Measurements from ENCODE around the gene CCDC102B.
"Not testable (repeated sequence)": the region's sequence is repeated elsewhere in the genome, so short reads cannot be mapped to it uniquely, and the experiment has no call there.

CCDC102B gene

DNA sequence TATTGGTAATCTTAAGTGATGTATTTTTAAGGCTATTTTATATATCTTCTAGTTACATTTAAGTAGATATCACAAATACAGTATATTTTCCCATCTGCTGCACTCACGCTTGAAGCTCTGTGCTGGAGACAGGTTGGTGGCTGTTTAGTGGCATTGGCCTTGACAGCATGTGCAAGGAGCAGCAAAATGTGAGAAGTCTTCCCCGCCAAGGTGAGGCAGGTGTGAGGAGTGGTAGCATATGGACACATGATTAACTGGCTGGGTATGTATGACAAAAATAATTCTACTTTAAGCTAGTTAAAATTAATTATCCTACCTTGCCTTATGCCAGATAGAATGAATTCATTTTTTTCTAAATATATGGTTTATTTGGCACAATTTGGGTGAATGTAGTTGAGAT is 117.2 kb downstream of the CCDC102B start:
- no peak for DNase-seq

DNA sequence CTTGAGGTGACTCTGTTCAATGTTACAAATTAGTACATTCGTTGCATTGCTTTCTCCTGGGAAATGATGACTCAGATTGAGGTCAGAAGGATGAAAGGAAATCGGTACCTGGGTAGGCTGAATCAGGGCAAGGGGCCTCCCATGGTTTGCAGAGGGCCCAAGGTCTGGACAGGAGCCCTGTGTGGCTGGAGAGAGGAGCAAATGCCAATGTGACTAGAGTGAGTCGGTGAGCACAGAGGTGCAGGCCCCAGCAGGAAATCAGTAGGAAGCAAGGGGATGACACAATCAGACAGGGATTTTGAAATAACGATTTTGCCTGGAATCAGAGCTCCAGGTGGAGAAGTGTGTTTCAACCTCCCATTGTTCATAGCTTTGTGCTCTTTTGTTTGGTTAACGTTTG is 118.9 kb downstream of the CCDC102B start:
- DNase-seq: no peak

DNA sequence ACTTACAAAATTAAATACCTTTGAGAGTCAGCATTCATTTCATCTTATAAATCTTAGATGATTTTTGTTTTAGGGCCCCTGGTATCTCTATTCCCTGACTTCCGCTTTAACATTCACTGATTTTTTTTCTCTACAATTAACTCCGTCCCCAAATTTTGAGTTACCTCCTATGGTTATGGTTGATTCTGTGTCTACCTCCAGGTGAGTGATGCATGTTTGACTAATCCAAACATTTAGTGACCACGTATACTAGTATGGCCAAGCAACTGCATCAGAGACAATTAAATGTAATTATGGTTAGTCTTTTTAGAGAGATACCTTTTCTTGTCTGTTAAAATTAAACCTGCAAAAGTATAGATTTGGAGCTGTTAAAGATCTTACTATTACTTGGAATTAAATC is 120.3 kb downstream of the CCDC102B start:
- no peak for DNase-seq

DNA sequence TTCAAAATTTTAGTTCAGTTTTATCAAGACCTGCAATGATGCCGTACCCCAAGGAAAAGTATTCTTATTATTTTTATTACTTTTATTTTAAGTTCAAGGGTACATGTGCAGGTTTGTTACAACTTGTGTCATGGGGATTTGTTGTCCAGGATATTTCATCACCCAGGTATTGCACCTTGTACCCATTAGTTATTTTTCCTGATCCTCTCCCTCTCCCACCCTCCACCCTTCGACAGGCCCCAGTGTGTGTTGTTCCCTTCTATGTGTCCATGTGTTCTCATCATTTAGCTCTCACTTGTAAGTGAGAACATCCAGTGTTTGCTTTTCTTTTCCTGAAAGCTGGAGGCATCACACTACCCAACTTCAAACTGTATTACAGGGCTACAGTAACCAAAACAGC is 122.0 kb downstream of the CCDC102B start:
- no peak for DNase-seq

DNA sequence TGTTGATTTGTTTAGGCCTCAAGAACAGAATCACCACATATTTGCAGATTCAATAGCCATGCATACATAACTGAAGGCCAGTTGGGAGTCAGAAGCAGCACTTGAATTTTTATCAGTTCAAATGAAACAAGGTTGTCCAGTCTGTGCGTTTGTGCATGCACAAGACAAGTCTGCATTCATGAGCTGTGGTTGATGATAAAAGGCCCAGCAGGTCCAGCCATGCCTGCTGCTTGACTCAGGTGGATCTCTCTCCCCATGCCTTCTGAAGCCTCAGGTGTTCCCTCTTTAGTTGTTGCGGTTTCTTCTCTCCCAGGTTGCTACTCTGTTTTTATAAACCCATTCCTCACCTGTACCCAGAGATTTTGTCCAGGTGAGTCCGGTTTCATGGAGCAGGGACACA is 124.5 kb downstream of the CCDC102B start:
- no peak for DNase-seq

DNA sequence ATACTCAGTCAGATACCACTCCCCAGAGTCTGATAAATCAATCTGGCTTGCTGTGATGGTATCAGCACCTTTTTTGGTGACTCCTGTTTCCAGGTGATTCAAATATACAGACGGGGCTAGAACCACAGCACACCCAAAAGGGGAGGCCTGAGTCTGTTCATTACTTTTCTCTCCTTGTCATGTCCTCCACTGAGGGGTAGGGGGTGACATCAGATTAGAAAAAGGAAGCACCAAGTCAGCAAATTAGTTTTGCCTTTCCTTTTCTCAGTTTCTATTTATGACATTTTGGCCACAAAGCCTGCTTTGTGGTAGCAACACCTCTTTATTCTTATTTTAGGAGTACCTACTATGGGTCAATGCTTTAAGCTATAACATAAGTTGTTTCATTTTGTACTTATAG is 127.4 kb downstream of the CCDC102B start:
- no peak for DNase-seq

DNA sequence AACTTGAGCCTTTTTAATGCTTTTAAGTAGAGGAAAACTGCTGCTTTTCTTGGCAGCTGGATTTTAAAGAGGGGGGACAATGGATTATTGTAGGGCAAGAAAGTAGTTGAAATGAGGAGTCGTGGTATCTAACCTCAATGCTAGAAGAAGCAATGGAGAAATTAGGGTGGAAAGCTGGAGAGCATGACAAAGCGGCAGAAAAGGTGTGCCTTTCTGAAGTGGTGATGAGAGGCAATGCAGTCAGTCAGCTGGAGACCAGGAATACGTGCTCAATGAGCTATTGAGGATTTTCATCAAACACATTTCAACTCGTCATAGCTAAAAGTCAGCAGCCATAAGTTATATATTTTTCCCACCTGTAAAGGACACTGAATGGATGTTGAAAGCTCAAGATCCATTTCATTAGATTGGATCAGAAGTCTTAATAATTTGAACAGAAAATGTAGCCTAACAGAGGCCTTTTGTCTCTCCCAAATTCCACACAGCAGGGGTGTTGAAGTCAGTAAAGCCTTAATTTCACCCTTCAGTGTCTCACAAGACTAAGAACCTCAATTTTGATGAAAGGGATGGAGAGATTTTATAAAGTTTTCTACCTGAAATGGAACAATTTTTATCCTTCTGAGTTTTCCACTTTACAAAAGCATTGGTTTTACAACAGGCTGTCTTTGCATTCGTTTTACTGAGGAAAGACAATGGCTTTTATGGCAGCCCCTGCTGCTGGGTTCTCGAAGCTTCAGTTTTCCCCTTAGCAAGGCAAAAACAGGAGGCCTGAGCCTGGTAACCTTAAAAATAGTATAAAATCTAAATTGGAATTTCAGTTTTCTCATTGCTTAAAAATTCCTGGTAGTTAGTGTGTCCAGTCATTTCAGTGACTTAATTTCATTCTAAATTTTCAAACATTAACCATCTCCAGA is 131.1 kb downstream of the CCDC102B start:
- DNase-seq: no peak

DNA sequence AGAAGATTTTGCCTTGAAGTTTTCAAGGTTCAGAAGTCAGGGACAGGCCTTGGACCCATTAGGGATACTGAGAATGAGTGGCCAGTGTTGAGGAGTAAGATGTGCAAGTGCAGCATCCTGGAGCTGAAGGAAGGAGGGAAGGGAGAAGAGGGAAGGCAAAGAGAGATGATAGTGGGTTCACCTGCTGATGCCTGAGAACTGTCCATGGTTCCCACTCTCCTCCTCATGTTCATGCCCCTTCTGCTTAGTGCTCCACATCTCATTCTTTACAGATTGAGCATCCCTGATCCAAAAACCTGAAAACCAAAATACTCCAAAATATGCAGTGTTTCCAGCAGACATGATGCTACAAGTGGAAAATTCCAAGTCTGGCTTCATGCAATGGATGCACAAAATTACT is 137.8 kb downstream of the CCDC102B start:
- DNase-seq: no peak

DNA sequence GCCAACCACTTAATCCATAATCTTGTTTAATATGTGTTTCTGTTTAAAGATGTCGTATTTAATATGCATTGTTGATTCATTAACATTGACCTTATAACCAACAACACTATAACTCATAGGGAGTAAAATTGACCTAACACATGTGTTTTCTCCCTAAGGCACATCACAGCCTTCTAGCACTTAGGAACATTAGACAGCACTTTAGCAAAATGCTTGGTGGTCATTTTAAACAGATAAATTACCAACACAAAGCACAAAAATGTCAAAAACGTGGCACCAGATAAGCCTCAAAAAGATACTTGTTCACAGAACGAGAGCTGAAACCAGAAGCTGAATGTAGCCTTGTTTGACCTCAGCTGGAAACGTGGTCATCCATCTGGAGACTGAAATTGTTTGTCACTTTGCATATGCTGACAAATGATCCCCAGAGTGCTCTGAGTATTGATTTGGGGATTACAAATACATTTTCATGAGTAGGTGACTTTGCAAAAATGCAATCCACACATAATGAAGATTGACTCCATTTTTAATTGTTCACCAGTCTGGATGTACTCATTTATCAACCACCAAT is 139.2 kb downstream of the CCDC102B start:
- no peak for DNase-seq

DNA sequence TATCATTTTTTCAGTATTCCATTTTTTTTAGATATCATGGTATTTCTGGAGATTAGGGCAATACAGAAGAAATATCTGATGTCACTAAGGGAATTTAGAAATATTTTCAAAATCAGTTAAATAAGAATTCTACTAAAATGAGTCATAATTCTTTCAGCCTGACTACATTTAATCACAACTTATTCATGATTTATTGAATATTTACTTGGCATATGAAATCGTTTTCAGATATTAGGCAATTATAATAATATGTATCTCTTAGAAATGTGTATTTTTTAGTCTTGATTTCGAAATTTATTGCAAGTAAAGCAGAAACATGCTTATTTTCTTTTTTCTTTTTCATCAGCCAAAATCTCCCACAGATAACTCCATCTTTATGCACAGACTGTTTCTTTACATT is 142.2 kb downstream of the CCDC102B start:
- no peak for DNase-seq

DNA sequence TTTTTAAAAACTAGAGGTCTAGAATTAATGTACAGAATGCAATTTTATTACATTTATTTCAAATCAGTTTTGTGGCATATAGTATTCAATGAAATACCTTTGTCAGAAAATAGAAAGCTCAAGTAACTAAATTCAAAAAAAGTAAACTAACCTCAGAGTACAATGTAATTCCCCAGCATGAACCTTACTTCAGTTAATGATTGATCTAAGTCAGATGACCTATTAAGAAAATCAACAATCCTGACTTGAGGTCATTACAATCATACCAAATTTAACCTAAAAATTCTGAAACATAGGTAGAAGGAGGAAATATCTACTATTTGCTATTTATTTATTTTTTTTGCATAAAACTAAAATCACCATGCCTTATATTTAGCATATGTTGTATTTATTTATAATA is 142.9 kb downstream of the CCDC102B start:
- no peak for DNase-seq

DNA sequence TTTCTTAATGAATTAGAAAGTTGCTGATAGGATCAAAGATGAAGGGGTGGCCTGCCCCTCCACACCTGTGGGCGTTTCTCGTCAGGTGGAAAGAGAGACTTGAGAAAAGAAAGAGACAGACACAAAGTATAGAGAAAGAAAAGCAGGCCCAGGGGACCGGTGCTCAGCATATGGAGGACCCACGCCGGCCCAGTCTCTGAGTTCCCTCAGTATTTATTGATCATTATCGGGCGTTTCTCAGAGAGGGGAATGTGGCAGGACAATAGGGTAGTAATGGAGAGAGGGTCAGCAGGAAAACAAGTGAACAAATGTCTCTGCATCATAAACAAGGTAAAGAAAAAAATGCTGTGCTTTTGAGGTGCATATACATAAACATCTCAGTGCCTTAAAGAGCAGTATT is 144.3 kb downstream of the CCDC102B start:
- no peak for DNase-seq

DNA sequence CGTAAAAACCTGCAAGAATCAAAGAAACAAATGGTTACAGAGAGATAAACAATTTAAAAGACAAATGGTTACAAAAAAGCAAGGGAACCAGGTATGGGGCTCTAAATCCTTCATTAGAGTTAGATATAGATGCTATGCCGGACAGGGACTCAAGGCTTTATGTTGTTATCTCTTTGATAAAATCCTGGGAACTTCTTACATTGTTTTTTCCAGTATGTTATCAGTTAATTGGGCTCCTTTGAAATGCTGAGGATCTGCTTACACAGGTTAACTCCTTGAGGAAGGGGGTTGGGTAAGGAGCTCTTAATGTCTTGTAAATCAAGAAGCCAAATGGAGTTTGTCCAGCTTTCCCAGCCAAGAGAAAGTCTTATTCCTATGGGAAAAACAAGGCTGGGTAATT is 146.0 kb downstream of the CCDC102B start:
- DNase-seq: not testable (repeated sequence)

DNA sequence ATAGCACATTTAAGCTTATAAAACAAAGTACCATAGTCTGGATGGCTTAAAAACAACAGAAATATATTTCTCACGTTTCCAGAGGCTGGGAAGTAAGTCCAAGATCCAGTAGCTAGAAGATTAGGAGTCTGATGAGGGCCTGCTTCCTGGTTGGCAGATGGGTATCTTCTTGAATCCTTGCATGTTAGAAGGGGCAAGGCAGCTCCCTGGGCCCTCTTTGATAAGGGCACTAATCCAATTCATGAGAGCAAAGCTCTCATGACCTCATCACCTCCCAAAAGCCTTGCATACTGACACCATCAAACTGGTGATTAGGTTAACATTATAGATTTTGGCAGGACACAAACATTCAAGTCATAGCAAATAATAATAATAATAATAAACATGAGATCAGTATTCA is 146.4 kb downstream of the CCDC102B start:
- DNase-seq: no peak

DNA sequence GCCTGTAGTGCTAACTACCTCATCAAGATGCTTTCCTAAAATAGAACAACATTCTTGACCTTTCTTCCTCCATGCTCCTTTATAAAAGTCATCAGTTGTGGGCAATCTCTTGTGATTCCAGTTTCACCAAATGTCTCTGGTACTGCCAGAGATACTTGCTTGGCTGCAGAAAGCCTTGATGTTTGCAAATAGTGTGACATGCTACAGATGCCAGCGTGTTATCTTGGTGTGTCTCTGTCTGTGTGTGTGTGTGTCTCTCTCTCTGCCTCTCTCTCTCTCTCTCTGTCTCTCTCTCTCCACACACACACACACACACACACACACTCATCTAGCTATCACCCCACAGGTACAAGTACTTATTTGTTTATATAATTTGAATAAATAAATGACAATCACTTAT is 146.9 kb downstream of the CCDC102B start:
- DNase-seq: no peak

DNA sequence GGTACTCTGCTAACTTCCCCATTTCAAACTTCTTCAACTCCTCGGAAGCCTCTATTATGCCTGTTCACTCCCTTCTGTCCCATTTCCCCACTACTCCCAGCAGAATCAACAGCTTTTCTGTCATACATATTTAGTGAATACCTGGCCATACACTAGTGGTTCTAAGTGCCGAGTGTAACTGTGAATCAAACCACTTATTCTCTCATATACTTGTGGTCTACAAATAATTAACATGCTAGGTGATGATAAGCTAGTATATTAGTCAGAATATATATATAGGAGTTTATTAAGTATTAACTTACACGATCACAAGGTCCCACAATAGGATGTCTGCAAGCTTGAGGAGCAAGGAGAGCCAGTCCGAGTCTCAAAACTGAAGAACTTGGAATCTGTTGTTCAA is 150.7 kb downstream of the CCDC102B start:
- no peak for DNase-seq

DNA sequence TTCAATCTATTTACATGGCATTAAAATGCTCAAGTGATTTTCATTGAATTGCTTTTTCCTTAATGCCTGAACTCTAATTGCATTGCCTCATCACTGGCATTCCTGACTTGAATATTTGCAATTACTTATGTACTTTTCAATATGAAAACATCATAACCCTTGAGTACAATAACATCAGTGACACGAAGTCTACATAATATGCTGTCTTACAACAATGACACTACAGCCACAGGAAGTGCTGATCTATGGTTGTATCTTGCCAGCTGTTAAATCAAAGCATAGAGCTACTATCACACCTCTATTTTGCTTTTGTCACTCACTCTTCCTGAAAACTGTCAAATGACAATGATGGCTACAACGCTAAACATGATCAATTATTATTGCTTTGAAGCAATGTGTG is 156.9 kb downstream of the CCDC102B start:
- no peak for DNase-seq

DNA sequence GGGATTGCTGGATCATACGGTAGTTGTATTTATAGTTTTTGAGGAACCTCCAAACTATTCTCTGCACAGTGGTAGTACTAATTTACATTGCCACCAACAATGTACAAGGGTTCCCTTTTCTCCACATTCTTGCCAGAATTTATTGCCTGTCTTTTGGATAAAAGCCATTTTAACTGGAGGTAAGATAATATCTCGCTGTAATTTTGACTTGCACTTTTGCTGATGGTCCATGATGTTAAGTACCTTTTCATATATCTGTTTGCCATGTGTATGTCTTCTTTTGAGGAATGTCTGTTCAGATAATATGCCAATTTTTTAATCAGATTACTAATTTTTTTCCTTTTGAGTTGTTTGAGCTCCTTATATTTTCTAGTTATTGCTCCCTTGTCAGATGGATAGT is 158.8 kb downstream of the CCDC102B start:
- DNase-seq: no peak

DNA sequence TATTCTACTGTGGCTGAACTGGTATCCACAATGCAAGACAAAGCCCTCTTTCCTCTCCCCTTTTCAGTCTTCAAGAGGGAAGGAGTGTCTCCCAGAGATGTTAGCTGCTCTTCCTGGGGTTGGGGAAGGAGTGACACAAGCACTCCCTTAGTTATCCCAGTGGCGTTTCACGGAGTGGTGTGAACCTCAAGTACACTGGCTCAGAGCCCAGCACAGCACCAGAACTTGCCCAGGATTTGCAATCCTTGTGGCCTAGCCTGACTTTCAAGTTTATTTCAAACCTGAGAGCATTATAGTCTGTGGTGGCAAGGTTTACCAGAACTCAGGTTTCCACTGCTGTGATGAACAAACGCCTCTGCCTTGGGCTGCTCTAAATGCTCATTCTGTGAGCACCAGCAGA is 162.5 kb downstream of the CCDC102B start:
- DNase-seq: no peak

DNA sequence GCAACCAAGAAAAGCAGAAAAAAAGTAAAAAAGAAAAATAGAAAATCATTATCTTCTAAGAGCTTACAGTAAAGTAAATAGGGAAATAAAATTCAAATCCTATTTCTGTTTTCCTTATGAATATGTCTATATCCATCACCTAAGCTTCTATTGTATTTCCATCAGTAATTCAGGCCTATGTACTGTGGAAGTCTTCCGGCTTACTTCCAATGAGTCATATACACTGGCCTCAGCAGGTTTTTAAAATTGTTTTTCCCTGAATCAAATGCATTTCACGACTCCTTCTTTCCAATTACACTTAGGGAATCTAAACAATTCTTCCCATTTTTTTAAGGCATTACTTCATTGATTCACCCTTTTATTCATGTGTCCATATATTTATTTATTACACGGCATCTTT is 164.7 kb downstream of the CCDC102B start:
- no peak for DNase-seq

DNA sequence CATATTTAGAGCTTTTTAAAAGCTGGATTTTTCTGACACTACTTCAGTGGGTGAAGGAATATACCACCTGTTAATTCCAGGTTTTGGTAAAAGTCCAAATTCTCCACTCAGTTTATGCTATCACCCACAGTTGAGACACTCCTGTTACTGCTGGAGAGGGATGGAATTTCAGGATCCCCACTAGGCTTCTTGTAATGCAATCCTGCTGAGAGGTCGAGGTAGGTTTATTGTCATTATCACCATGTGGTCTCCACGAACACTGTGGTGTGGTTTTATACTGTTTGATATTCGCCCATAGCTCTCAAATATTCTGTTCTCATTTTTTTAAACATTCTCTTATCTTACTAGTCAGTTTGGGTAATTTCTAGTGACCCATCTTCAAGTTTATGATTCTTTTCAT is 167.9 kb downstream of the CCDC102B start:
- no peak for DNase-seq

DNA sequence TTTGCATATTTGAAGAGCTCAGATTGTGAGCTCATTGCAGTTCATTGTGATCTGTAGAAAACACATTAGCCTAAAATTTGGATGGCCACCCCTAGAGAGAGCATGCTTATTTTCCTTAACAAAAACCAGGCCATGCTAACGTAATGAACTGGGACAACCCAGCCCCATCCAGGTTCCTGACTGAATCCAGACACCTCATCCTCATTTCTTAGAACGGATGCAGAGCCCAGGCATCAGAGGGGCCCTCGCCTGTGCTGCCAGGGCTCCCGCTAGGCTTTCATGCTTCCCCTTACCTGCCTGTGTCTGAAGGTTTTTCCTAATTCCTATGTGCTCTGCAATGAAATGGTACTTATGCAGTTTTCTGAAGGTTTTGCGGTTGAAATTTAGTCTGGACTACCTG is 171.1 kb downstream of the CCDC102B start:
- no peak for DNase-seq

DNA sequence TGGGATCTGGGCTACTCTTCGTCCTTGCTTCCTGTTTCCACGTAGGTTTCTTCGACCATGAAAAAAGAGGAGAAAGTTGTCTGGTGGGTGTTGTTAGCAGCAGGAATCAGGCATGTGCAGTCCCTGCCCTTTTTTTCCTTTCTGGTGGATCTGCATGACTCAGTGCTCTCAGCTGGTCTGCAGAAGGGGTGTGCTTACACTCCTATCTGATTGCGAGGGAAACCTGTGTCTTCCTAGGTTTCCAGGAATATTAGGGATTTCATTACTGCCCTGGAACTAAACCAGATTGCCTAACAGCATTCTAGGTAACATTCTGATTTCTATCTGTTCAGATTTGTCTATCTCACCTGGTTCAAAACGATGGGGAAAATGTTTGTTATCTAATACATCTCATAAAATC is 174.3 kb downstream of the CCDC102B start:
- DNase-seq: no peak

DNA sequence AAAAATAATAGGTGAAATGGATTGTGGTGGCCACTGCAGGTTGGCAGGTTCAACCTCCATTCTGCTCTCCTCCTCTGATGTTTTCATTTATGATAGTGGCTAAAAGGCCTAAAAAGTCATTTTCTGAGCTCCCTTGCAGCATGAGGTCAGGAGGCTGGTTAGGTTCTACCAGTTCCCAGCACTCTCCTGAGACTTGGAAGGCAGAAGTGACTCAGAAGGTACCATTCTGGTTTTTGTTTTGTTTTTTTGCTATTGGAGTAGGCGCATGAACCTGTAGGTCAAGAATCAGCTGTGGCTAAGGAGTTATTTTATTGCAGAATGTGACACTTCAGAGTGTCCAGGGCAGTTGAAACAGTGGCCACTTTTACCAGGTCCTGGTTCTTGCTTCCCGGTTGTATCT is 181.9 kb downstream of the CCDC102B start:
- DNase-seq: no peak

DNA sequence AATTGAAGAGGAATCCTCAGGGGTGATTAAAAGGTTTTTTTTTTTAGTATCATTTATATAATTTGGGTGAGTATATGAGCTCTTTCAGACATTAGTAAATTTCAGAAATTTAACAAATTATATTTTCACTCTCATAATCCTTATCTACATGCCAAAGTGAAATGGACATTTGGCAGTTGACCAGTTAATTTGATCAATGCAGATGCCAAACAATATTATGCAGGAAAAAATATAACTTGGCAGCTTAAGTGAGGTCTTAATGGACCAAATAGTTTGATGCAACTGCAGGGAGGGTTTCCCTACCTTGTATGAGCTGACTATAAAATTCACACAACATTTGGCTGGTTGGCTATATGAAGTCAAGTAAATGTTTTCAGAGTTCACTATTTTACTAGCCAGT is 185.2 kb downstream of the CCDC102B start:
- no peak for DNase-seq

Measured in SHP77 treated with DMSO at 0.1 percent for 48 hours (cell line).